Gastrocnemius medialis (tissue), 4 donors: ENCODE results near the gene ZDHHC22. TPM values are rescaled to one million over a fixed set of nuclear protein-coding genes. Genes with fewer than 3 reads are reported as not detected.

ENCODE experiments used
- ATAC-seq, 2 donors: fragments of 150-250 bp; one replicate each; pipeline ENCODE4 v1.9.1; 2016
- DNase-seq, 2 donors: peaks; one replicate each; pipeline ENCODE4 v3.0.0-alpha.2; 2019
- H3K27ac ChIP-seq, 4 donors: fragments of 200-600 bp; sonication (generic); 1 replicate in 1 of 4; 2 replicates in 3 of 4; pipeline ENCODE4 v1.5.1; 2016 to 2018; ENCODE audit warnings: mild to moderate bottlenecking in 2 of 4, moderate library complexity in 1 of 4
- H3K27me3 ChIP-seq, 3 donors: fragments of 200-600 bp; sonication (generic) in 2 of 3; 1 replicate in 1 of 3; 2 replicates in 2 of 3; pipeline versions ENCODE4 v1.5.1 to v1.6.0; 2016 to 2019; ENCODE audit warnings: mild to moderate bottlenecking in 1 of 3, moderate library complexity in 1 of 3
- H3K36me3 ChIP-seq, 2 donors: fragments of 200-600 bp; sonication (generic) in 1 of 2; one replicate each; pipeline ENCODE4 v1.5.1; 2017 to 2018
- H3K4me1 ChIP-seq, 2 donors: fragments of 200-600 bp; sonication (generic) in 1 of 2; one replicate each; pipeline ENCODE4 v1.5.1; 2016 to 2017; ENCODE audit warnings: mild to moderate bottlenecking in 2 of 2
- H3K4me3 ChIP-seq, 4 donors: fragments of 200-600 bp; sonication (generic) in 3 of 4; 1 replicate in 1 of 4; 2 replicates in 3 of 4; pipeline ENCODE4 v1.5.1; 2016 to 2019; ENCODE audit warnings: mild to moderate bottlenecking in 2 of 4
- H3K9me3 ChIP-seq, 3 donors: fragments of 200-600 bp; sonication (generic) in 2 of 3; 1 replicate in 1 of 3; 2 replicates in 2 of 3; pipeline ENCODE4 v1.5.1; 2016 to 2019
- POLR2A ChIP-seq, 2 donors: fragments of 450-650 bp; IDR thresholded peaks; one replicate each; pipeline ENCODE4 v1.6.1; 2017; ENCODE audit warnings: antibody characterized with exemption in 2 of 2, mild to moderate bottlenecking in 2 of 2, moderate library complexity in 2 of 2
- in situ Hi-C, 4 donors: fragments of 200-750 bp; cut with MboI; loops; one replicate each; pipeline versions ENCODE4 v1.15.0 to v1.8.0; 2017; ENCODE audit warnings: low sequenced_read_pairs in 4 of 4
- intact Hi-C: fragments of 100-400 bp; cut with DNase I; formaldehyde crosslinking; loops from one replicate; pipeline ENCODE4 v1.15.1; 2023; ENCODE audit warnings: low total_unique reads
- total RNA-seq, 4 donors: library from RNA; depleted of rRNA; stranded (reverse); fragments of >200 nt; gene quantifications; one replicate each; pipeline versions ENCODE4 v1.1.0 to v1.2.3, GENCODE V29; 2016
- TF ChIP-seq, protein P1 (sequence below), 5 experiments: fragments of 450-650 bp in 3 of 5; fragments of 200-600 bp in 2 of 5; sonication (generic) in 2 of 5; IDR thresholded peaks in 4 of 5; conservative IDR thresholded peaks in 1 of 5; 1 replicate in 4 of 5; 2 replicates in 1 of 5; pipeline ENCODE4 v1.5.1; 2016 to 2019; ENCODE audit warnings: antibody characterized with exemption in 5 of 5, mild to moderate bottlenecking in 3 of 5, moderate library complexity in 3 of 5

Gene ZDHHC22
- total RNA-seq, 4 donors from 2014 or later = not detected

DNA sequence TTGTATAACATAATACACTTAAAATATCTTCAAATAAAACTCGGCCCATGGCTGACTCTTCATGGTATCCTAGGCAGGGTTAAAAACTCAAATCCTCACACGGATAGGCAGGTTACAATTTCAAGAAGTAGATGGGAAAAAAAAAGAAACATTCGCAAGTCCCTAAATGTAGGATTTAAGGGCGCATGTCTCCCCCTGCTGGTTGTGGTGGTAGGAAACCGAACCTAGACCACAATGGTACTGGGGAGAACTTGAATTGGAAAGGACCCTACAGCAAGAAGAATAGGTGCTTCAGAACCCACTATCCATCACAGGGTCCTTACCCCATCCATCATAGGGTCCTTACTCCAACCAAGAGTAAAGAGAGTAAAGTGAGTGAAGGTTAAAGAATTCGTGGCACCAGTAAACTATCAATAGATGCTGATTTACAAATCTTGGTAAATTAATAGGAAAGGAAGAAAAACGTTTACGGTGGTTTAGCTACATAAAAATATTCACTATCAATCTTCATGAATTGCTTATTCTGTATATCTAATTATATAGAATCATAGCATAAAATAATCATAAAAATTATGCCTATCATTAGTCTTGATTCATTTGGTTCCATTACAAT is 46.8 kb downstream of the ZDHHC22 start:
- H3K4me3 ChIP-seq = no peak overlapping the region
- no peak for TF ChIP-seq POLR2A (IDR thresholded peaks at IDR 0.05)
- TF ChIP-seq, protein P1, sequence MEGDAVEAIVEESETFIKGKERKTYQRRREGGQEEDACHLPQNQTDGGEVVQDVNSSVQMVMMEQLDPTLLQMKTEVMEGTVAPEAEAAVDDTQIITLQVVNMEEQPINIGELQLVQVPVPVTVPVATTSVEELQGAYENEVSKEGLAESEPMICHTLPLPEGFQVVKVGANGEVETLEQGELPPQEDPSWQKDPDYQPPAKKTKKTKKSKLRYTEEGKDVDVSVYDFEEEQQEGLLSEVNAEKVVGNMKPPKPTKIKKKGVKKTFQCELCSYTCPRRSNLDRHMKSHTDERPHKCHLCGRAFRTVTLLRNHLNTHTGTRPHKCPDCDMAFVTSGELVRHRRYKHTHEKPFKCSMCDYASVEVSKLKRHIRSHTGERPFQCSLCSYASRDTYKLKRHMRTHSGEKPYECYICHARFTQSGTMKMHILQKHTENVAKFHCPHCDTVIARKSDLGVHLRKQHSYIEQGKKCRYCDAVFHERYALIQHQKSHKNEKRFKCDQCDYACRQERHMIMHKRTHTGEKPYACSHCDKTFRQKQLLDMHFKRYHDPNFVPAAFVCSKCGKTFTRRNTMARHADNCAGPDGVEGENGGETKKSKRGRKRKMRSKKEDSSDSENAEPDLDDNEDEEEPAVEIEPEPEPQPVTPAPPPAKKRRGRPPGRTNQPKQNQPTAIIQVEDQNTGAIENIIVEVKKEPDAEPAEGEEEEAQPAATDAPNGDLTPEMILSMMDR (IDR thresholded peaks at IDR 0.05 in 4 of 5, conservative IDR thresholded peaks at IDR 0.05 in 1 of 5) = peak; percentile 64 to 83 (median 78)
- H3K9me3 ChIP-seq = peaks cover 0 to 8% (median 0%) of the 10 kb centered on the region in 3 donors
- peak overlapping the region; percentile 93 to 99 (median 98) for H3K27ac ChIP-seq
- in situ Hi-C loops = loop anchor here in 1 of 4 donors (25.0 kb wide), 1 partner anchor 382 kb away; no protein-coding TSS in a partner anchor
- intact Hi-C loops = loop anchor here (1.0 to 5.0 kb wide), 4 partner anchors 24 to 218 kb away; no protein-coding TSS in a partner anchor
- peaks cover 24 to 28% of the 10 kb centered on the region in 2 donors for H3K4me1 ChIP-seq
- no peaks in the 10 kb centered on the region for H3K36me3 ChIP-seq
- ATAC-seq (no peak), DNase-seq (peak in 1 of 2 donors; percentile 72)
- H3K27me3 ChIP-seq = no peaks in the 10 kb centered on the region

DNA sequence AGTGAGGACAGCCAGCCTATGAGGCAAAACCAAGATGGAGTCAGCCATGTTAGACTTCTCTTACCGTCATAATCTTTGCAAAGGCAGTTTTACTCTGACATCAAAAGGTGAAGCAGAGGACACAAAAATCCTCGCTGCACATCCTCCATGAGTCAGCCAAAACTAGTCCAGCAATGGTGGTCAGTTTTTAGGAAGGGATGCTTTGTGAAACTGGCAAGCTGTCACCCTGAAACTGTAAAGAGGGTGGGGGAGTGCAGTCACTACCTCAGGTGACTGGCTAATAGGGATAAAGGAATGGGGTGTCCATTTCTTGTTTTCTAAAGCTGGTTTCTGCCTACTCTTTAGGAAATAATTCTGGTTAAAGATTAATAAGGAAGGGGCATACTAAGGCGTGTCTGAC is 48.9 kb downstream of the ZDHHC22 start:
- ATAC-seq (no peak), DNase-seq (no peak)
- H3K27ac ChIP-seq = no peak overlapping the region
- no peaks in the 10 kb centered on the region for H3K36me3 ChIP-seq
- H3K27me3 ChIP-seq = no peaks in the 10 kb centered on the region
- in situ Hi-C loops = loop anchor here in 1 of 4 donors (25.0 kb wide), 1 partner anchor 380 kb away; no protein-coding TSS in a partner anchor
- H3K4me3 ChIP-seq = no peak overlapping the region
- TF ChIP-seq, protein P1 (IDR thresholded peaks at IDR 0.05 in 4 of 5, conservative IDR thresholded peaks at IDR 0.05 in 1 of 5) = no peak
- intact Hi-C loops = no loop called here
- peaks cover 0 to 8% (median 0%) of the 10 kb centered on the region in 3 donors for H3K9me3 ChIP-seq
- peaks cover 17 to 22% of the 10 kb centered on the region in 2 donors for H3K4me1 ChIP-seq

DNA sequence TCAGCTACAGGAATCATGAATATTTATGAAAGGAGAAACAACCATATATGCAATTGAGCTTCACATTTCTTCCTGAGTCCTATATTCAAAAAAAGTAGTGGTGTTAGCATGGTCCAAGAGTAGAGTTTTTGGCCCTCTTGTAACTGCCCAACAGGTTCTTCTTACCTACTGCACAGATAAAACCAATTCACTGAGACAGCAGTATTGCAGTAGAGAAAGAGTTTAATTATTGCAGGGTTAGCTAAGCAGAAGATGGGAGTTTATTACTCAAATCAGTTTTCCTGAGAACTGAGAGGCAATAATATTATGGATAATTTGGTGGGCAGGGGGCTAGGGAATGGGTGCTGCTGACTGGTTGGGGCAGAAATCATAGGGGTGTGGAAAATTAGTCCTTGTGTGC is 50.1 kb downstream of the ZDHHC22 start:
- no peaks in the 10 kb centered on the region for H3K36me3 ChIP-seq
- no peak for DNase-seq
- H3K27ac ChIP-seq = no peak overlapping the region
- no peak for ATAC-seq
- H3K4me3 ChIP-seq = no peak overlapping the region
- TF ChIP-seq POLR2A (IDR thresholded peaks at IDR 0.05) = no peak
- TF ChIP-seq, protein P1 (IDR thresholded peaks at IDR 0.05 in 4 of 5, conservative IDR thresholded peaks at IDR 0.05 in 1 of 5) = no peak
- H3K9me3 ChIP-seq = peaks cover 0 to 8% (median 0%) of the 10 kb centered on the region in 3 donors
- H3K27me3 ChIP-seq = no peaks in the 10 kb centered on the region
- in situ Hi-C loops (loop anchor here in 1 of 4 donors (25.0 kb wide), 1 partner anchor 379 kb away; no protein-coding TSS in a partner anchor), intact Hi-C loops (no loop called here)
- H3K4me1 ChIP-seq = peaks cover 11 to 15% of the 10 kb centered on the region in 2 donors

DNA sequence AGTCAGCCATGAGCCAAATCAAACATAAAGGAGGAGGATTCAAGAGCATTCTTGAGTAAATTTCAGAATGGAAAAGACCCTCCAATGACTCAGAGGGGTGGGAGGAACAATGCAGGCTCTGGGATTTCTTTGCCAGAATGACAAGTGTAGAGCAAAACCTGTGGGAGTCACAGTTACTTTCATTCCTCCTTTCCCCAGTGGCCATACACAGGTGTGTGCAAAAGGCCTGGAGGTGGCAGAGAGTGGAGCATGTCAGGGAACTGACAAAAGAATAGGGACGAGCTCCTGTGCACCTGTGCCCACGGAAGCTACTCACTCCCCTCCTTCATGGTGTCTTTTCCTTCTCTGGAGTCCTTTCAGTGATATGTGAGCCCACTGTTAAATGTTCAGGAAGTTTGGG is 52.9 kb downstream of the ZDHHC22 start:
- ATAC-seq = no peak
- no peaks in the 10 kb centered on the region for H3K27me3 ChIP-seq
- no peak overlapping the region for H3K27ac ChIP-seq
- in situ Hi-C loops (loop anchor here in 1 of 4 donors (25.0 kb wide), 1 partner anchor 376 kb away; no protein-coding TSS in a partner anchor), intact Hi-C loops (no loop called here)
- no peaks in the 10 kb centered on the region for H3K36me3 ChIP-seq
- DNase-seq = no peak
- TF ChIP-seq, protein P1 (IDR thresholded peaks at IDR 0.05 in 4 of 5, conservative IDR thresholded peaks at IDR 0.05 in 1 of 5) = no peak
- TF ChIP-seq POLR2A (IDR thresholded peaks at IDR 0.05) = no peak
- H3K9me3 ChIP-seq = peaks cover 0 to 8% (median 0%) of the 10 kb centered on the region in 3 donors
- H3K4me3 ChIP-seq = no peak overlapping the region
- H3K4me1 ChIP-seq = no peaks in the 10 kb centered on the region
